ENCODE results near the gene ZNF460. TPM values are rescaled to one million over a fixed set of nuclear protein-coding genes. Genes with fewer than 3 reads are reported as not detected.

Gene ZNF460
- total RNA-seq, 1 experiment from 2014 or later = 39.0 TPM

GRCh38 chr19:57302020-57302465 is 21.8 kb downstream of the ZNF460 start:
- H3K9me3 ChIP-seq (replicated peaks) = no peaks in the 10 kb centered on the region
- H3K36me3 ChIP-seq = peaks cover 55% of the 10 kb centered on the region
- H3K27ac ChIP-seq = no peak overlapping the region

GRCh38 chr19:57302727-57303401 is 22.6 kb downstream of the ZNF460 start:
- no peak overlapping the region for H3K27ac ChIP-seq
- H3K4me3 ChIP-seq = no peak overlapping the region
- H3K27me3 ChIP-seq (replicated peaks) = no peaks in the 10 kb centered on the region
- peaks cover 9% of the 10 kb centered on the region for H3K4me1 ChIP-seq (replicated peaks)
- H3K9me3 ChIP-seq (replicated peaks) = no peaks in the 10 kb centered on the region
- peaks cover 49% of the 10 kb centered on the region for H3K36me3 ChIP-seq
- DNase-seq (ENCODE audit: low read depth in 1 of 2, low spot score in 2 of 2) = no peak

More at GRCh38 chr19:57302020-57302465, 21.8 kb downstream of the ZNF460 start:
- H3K4me3 ChIP-seq = no peak overlapping the region
- H3K4me1 ChIP-seq (replicated peaks) = peaks cover 9% of the 10 kb centered on the region
- peak; percentile 12 to 67 for DNase-seq (ENCODE audit: low read depth in 1 of 2, low spot score in 2 of 2)
- H3K27me3 ChIP-seq (replicated peaks) = no peaks in the 10 kb centered on the region

GRCh38 chr19:57305056-57305455 is 24.8 kb downstream of the ZNF460 start:
- H3K27me3 ChIP-seq (replicated peaks) = no peaks in the 10 kb centered on the region
- no peak overlapping the region for H3K27ac ChIP-seq
- peaks cover 6% of the 10 kb centered on the region; the same call in 1 of the 2 replicates for H3K9me3 ChIP-seq (replicated peaks)
- H3K4me1 ChIP-seq (replicated peaks) = peaks cover 9% of the 10 kb centered on the region
- H3K4me3 ChIP-seq = no peak overlapping the region
- peaks cover 32% of the 10 kb centered on the region for H3K36me3 ChIP-seq
- DNase-seq (ENCODE audit: low read depth in 1 of 2, low spot score in 2 of 2) = no peak

- H3K27me3 ChIP-seq (replicated peaks) = 0 out of 2 replicates have a peak, but pooled peaks cover 4% of the 10 kb centered on the region
- no peak overlapping the region for H3K4me3 ChIP-seq
- H3K9me3 ChIP-seq (replicated peaks) = peaks cover 6% of the 10 kb centered on the region; the same call in 1 of the 2 replicates
- H3K36me3 ChIP-seq = 0 out of 2 replicates have a peak, but pooled peaks cover under 1% of the 10 kb centered on the region
- H3K4me1 ChIP-seq (replicated peaks) = no peaks in the 10 kb centered on the region
- H3K27ac ChIP-seq = no peak overlapping the region
- no peak for DNase-seq (ENCODE audit: low read depth in 1 of 2, low spot score in 2 of 2)
Measured at GRCh38 chr19:57308514-57308913, 28.2 kb downstream of the ZNF460 start.

- Histone ChIP-seq H3K4me1 (replicated peaks) (no peaks in the 10 kb centered on the region), H3K27ac (no peak overlapping the region), H3K36me3 (no peaks in the 10 kb centered on the region), H3K9me3 (replicated peaks) (peaks cover 6% of the 10 kb centered on the region; the same call in 1 of the 2 replicates), H3K27me3 (replicated peaks) (peaks cover 4% of the 10 kb centered on the region; the same call in 1 of the 2 replicates), H3K4me3 (no peak overlapping the region)
- no peak for DNase-seq (ENCODE audit: low read depth in 1 of 2, low spot score in 2 of 2)
Measured at GRCh38 chr19:57310792-57311191, 30.5 kb downstream of the ZNF460 start.

- H3K9me3 ChIP-seq (replicated peaks) = no peaks in the 10 kb centered on the region
- no peak overlapping the region for H3K27ac ChIP-seq
- no peak overlapping the region for H3K4me3 ChIP-seq
- H3K27me3 ChIP-seq (replicated peaks) = peaks cover 4% of the 10 kb centered on the region
- H3K4me1 ChIP-seq (replicated peaks) = no peaks in the 10 kb centered on the region
- H3K36me3 ChIP-seq = no peaks in the 10 kb centered on the region
- DNase-seq (ENCODE audit: low read depth in 1 of 2, low spot score in 2 of 2) = no peak
Measured at GRCh38 chr19:57314146-57314545, 33.9 kb downstream of the ZNF460 start.

GRCh38 chr19:57317503-57317902 is 37.2 kb downstream of the ZNF460 start:
- Histone ChIP-seq H3K36me3 (peaks cover 3% of the 10 kb centered on the region), H3K4me3 (no peak overlapping the region), H3K27me3 (replicated peaks) (no peaks in the 10 kb centered on the region; the same call in none of the 2 replicates), H3K9me3 (replicated peaks) (no peaks in the 10 kb centered on the region), H3K27ac (no peak overlapping the region), H3K4me1 (replicated peaks) (peaks cover 10% of the 10 kb centered on the region)
- no peak for DNase-seq (ENCODE audit: low read depth in 1 of 2, low spot score in 2 of 2)

- peaks cover 10% of the 10 kb centered on the region for H3K4me1 ChIP-seq (replicated peaks)
- H3K36me3 ChIP-seq = peaks cover 19% of the 10 kb centered on the region
- no peaks in the 10 kb centered on the region for H3K9me3 ChIP-seq (replicated peaks)
- H3K4me3 ChIP-seq = peak overlapping the region; percentile 62
- no peak for DNase-seq (ENCODE audit: low read depth in 1 of 2, low spot score in 2 of 2)
- peak overlapping the region; percentile 64 for H3K27ac ChIP-seq
- no peaks in the 10 kb centered on the region; the same call in none of the 2 replicates for H3K27me3 ChIP-seq (replicated peaks)
Measured at GRCh38 chr19:57319869-57320179, 39.5 kb downstream of the ZNF460 start.

- Histone ChIP-seq H3K36me3 (peaks cover 25% of the 10 kb centered on the region), H3K27me3 (replicated peaks) (no peaks in the 10 kb centered on the region; the same call in 1 of the 2 replicates), H3K4me3 (peak within 1 kb of the TSS; percentile 62), H3K4me1 (replicated peaks) (peaks cover 10% of the 10 kb centered on the region), H3K9me3 (replicated peaks) (no peaks in the 10 kb centered on the region), H3K27ac (peak within 1 kb of the TSS; percentile 64)
- DNase-seq (ENCODE audit: low read depth in 1 of 2, low spot score in 2 of 2) = peak; percentile 88 to 95
Measured at GRCh38 chr19:57320180-57321084, 40.1 kb downstream of the ZNF460 start, which contains the start of gene ZNF543. Gene ZNF543, plus strand, starts transcription at chr19:57320472. Its CDS starts 382 bp downstream, at chr19:57320854.

GRCh38 chr19:57321116-57321515 is 40.8 kb downstream of the ZNF460 start:
- H3K9me3 ChIP-seq (replicated peaks) = no peaks in the 10 kb centered on the region
- peaks cover 32% of the 10 kb centered on the region for H3K36me3 ChIP-seq
- no peak overlapping the region for H3K27ac ChIP-seq
- H3K4me3 ChIP-seq = peak overlapping the region; percentile 62
- peaks cover 10% of the 10 kb centered on the region for H3K4me1 ChIP-seq (replicated peaks)
- H3K27me3 ChIP-seq (replicated peaks) = no peaks in the 10 kb centered on the region; the same call in 1 of the 2 replicates
- DNase-seq (ENCODE audit: low read depth in 1 of 2, low spot score in 2 of 2) = no peak

GRCh38 chr19:57321751-57322150 is 41.5 kb downstream of the ZNF460 start:
- no peak for DNase-seq (ENCODE audit: low read depth in 1 of 2, low spot score in 2 of 2)
- peaks cover 39% of the 10 kb centered on the region for H3K36me3 ChIP-seq
- H3K27ac ChIP-seq = no peak overlapping the region
- H3K4me3 ChIP-seq = peak overlapping the region; percentile 62
- no peaks in the 10 kb centered on the region; the same call in 1 of the 2 replicates for H3K27me3 ChIP-seq (replicated peaks)
- H3K4me1 ChIP-seq (replicated peaks) = peaks cover 10% of the 10 kb centered on the region
- H3K9me3 ChIP-seq (replicated peaks) = no peaks in the 10 kb centered on the region

- Histone ChIP-seq H3K27me3 (replicated peaks) (no peaks in the 10 kb centered on the region), H3K9me3 (replicated peaks) (no peaks in the 10 kb centered on the region), H3K36me3 (peaks cover 69% of the 10 kb centered on the region), H3K4me3 (no peak overlapping the region), H3K27ac (no peak overlapping the region), H3K4me1 (replicated peaks) (peaks cover 10% of the 10 kb centered on the region)
- DNase-seq (ENCODE audit: low read depth in 1 of 2, low spot score in 2 of 2) = no peak
Measured at GRCh38 chr19:57324992-57325391, 44.7 kb downstream of the ZNF460 start.

- no peak for DNase-seq (ENCODE audit: low read depth in 1 of 2, low spot score in 2 of 2)
- Histone ChIP-seq H3K4me1 (replicated peaks) (no peaks in the 10 kb centered on the region), H3K36me3 (peaks cover 69% of the 10 kb centered on the region), H3K27me3 (replicated peaks) (no peaks in the 10 kb centered on the region), H3K4me3 (no peak overlapping the region), H3K27ac (no peak overlapping the region), H3K9me3 (replicated peaks) (no peaks in the 10 kb centered on the region)
Measured at GRCh38 chr19:57327993-57328392, 47.7 kb downstream of the ZNF460 start.

- Histone ChIP-seq H3K36me3 (peaks cover 16% of the 10 kb centered on the region), H3K27ac (no peak overlapping the region), H3K9me3 (replicated peaks) (no peaks in the 10 kb centered on the region), H3K27me3 (replicated peaks) (no peaks in the 10 kb centered on the region), H3K4me1 (replicated peaks) (no peaks in the 10 kb centered on the region), H3K4me3 (no peak overlapping the region)
- no peak for DNase-seq (ENCODE audit: low read depth in 1 of 2, low spot score in 2 of 2)
Measured at GRCh38 chr19:57334191-57334590, 53.9 kb downstream of the ZNF460 start.
